Right lobe of liver (tissue), 6 donors: ENCODE data around the gene BANP. TPM values are rescaled to one million over a fixed set of nuclear protein-coding genes. Genes with fewer than 3 reads are reported as not detected.
"Not testable (repeated sequence)": the region's sequence is repeated elsewhere in the genome, so short reads cannot be mapped to it uniquely, and the experiment has no call there.

Experiments used
- ATAC-seq, 4 donors: fragments of 200-7000 bp; cut with Tn5 transposase; one replicate each; pipeline ENCODE4 v1.9.1; 2020; ENCODE audit warnings: mild to moderate bottlenecking in 4 of 4, moderate library complexity in 4 of 4
- DNase-seq, 3 donors: peaks; one replicate each; pipeline ENCODE4 v3.0.0-alpha.2; 2020
- H3K27ac ChIP-seq, 3 donors: fragments of 200-600 bp; one replicate each; pipeline ENCODE4 v1.8.0; 2022
- H3K27me3 ChIP-seq, 2 donors: fragments of 200-600 bp; one replicate each; pipeline ENCODE4 v1.8.0; 2022
- H3K36me3 ChIP-seq, 4 donors: fragments of 200-600 bp; sonication (generic) in 1 of 4; one replicate each; pipeline versions ENCODE4 v1.5.1 to v1.8.0; 2017 to 2022; ENCODE audit warnings: control low read depth in 1 of 4
- H3K4me1 ChIP-seq, 4 donors: fragments of 200-600 bp; sonication (generic) in 1 of 4; one replicate each; pipeline versions ENCODE4 v1.5.1 to v1.8.0; 2017 to 2022; ENCODE audit warnings: control low read depth in 1 of 4
- H3K4me3 ChIP-seq, 3 donors: fragments of 200-600 bp; one replicate each; pipeline ENCODE4 v1.8.0; 2022
- H3K9me3 ChIP-seq, 4 donors: fragments of 200-600 bp; sonication (generic) in 1 of 4; one replicate each; pipeline versions ENCODE4 v1.5.1 to v1.8.0; 2017 to 2022; ENCODE audit warnings: control low read depth in 1 of 4
- WGBS: methylation state at CpG from one replicate; pipeline ENCODE4 v1.1.6; 2018; ENCODE audit warnings: low coverage, low lambda C conversion rate; ENCODE audit not compliant: insufficient coverage; ENCODE audit errors: missing lambda C conversion rate; 5-methylcytosine and 5-hydroxymethylcytosine counted together
- intact Hi-C, 2 donors: fragments of 100-400 bp; cut with DNase I; formaldehyde crosslinking; loops; one replicate each; pipeline versions ENCODE4 v1.11.2 to v1.14.1; 2022
- total RNA-seq, 6 experiments: library from RNA; depleted of rRNA in 2 of 6; stranded (reverse); fragments of >200 nt in 2 of 6; fragmentation: NEBNext Ultra II Directional in 3 of 6; extraction: Animal tissue kit (Norgen Biotek cat#: 25700) in 3 of 6; gene quantifications; one replicate each; pipeline versions ENCODE4 v1.1.0 to v1.2.4, GENCODE V29; 2016 to 2023
- donor health status: DM: no; HTN: yes; CAD: no.
- donor health status: DM: no; HTN: no; CAD: no.
- donor health status: DM: no; HTN: no; CAD: no.
- donor health status: DM: no; HTN: yes; CAD: no.
- donor health status: DM: no; HTN: yes; CAD: no.

Gene BANP
- total RNA-seq, 6 experiments from 2014 or later, result 11.2 to 20.7 (median 18.8) TPM

- H3K27me3 ChIP-seq, intact Hi-C loops, H3K36me3 ChIP-seq, H3K9me3 ChIP-seq, H3K4me1 ChIP-seq, H3K4me3 ChIP-seq: not testable (repeated sequence)
- H3K27ac ChIP-seq, result peak overlapping the region in 2 of 3 donors; percentile 37 to 54
- DNase-seq (peak in 1 of 3 donors; percentile 57), ATAC-seq (peak; percentile 32 to 56 (median 46))
- 20% methylated on average over 2 of the region's 35 CpGs for WGBS
Observed at GRCh38 chr16:88091221-88091971, 140.2 kb downstream of the BANP start.

GRCh38 chr16:88091972-88092302 is 140.7 kb downstream of the BANP start:
- H3K4me3 ChIP-seq, H3K9me3 ChIP-seq, H3K4me1 ChIP-seq, intact Hi-C loops, H3K27me3 ChIP-seq, H3K36me3 ChIP-seq, H3K27ac ChIP-seq: not testable (repeated sequence)
- DNase-seq (peak in 1 of 3 donors; percentile 36), ATAC-seq (peak in 3 of 4 donors; percentile 30 to 54 (median 42))
- WGBS, result 40% methylated on average over 1 of the region's 9 CpGs

GRCh38 chr16:88092791-88093555 is 141.7 kb downstream of the BANP start:
- intact Hi-C loops, DNase-seq, ATAC-seq, H3K4me3 ChIP-seq, H3K9me3 ChIP-seq, H3K4me1 ChIP-seq, H3K27ac ChIP-seq, H3K36me3 ChIP-seq, H3K27me3 ChIP-seq: not testable (repeated sequence)
- 80% methylated on average over 1 of the region's 34 CpGs for WGBS

DNA sequence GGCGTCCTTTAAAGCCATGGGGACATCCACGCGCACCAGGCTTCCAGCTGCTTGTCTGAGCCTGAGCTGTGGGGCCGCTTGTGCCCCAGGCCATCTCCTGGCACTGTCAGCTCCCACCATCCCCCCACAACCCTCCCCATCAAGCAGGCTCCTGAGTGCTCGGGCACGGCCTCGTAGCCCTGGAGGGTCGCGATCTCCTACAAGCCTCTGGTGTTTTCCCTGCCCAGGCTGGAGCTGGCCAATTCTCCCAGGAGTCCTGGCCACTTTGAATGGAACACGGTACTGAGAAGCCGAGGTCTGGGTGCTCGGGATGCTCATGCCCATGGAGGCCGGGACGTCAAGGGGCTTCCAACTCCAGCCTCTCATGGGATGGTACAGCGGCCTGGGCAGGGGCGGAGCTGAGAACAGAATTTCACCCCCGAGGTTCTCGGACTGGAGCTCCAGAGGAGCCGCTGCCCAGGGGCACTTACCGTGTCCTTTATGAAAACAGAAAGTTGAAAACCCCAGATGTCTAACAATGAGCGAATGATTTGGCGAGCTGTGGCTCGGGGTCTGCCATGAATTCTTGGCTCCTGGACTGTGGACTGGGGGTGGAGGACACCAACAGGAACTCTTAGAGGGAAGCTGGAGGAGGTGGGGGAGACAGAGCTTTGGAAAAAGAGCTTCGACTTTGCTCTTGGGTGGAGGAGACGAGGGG is 142.5 kb downstream of the BANP start:
- H3K27ac ChIP-seq, H3K4me1 ChIP-seq, H3K9me3 ChIP-seq, H3K27me3 ChIP-seq, ATAC-seq, DNase-seq, intact Hi-C loops, H3K4me3 ChIP-seq, H3K36me3 ChIP-seq: not testable (repeated sequence)
- WGBS, result 78% methylated on average over 6 of the region's 25 CpGs

- ATAC-seq, H3K4me1 ChIP-seq, H3K4me3 ChIP-seq, H3K36me3 ChIP-seq, H3K27me3 ChIP-seq, H3K27ac ChIP-seq, intact Hi-C loops, H3K9me3 ChIP-seq, DNase-seq: not testable (repeated sequence)
- no CpG with 5 or more reads among the region's 17 CpGs for WGBS
Observed at GRCh38 chr16:88094253-88094575, 143.0 kb downstream of the BANP start.

- intact Hi-C loops, H3K9me3 ChIP-seq, DNase-seq, ATAC-seq, H3K4me1 ChIP-seq, H3K4me3 ChIP-seq, H3K36me3 ChIP-seq, H3K27me3 ChIP-seq, H3K27ac ChIP-seq: not testable (repeated sequence)
- no CpG with 5 or more reads among the region's 3 CpGs for WGBS
Observed at GRCh38 chr16:88094900-88095299, 143.7 kb downstream of the BANP start.

DNA sequence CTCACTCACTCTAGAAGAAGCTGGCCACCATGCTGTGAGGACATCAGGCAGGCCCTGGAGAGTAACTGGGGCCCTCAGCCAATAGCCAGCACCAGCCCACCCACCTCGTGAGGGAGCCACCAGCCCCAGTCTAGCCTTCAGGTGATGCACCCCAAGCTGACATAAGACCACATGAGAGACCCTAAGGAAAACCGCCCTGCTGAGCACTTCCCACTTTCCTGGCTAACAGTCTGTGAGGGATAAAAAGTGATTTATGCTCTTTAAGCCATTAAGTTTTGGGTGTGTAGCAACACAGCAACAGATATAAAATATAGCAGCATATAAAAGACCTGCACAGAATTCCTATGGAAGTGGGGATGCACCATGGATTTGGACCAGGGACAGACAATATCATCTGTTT is 145.4 kb downstream of the BANP start:
- H3K27me3 ChIP-seq, H3K9me3 ChIP-seq: not testable (repeated sequence)
- 64% methylated on average over 2 of the region's 2 CpGs for WGBS

DNA sequence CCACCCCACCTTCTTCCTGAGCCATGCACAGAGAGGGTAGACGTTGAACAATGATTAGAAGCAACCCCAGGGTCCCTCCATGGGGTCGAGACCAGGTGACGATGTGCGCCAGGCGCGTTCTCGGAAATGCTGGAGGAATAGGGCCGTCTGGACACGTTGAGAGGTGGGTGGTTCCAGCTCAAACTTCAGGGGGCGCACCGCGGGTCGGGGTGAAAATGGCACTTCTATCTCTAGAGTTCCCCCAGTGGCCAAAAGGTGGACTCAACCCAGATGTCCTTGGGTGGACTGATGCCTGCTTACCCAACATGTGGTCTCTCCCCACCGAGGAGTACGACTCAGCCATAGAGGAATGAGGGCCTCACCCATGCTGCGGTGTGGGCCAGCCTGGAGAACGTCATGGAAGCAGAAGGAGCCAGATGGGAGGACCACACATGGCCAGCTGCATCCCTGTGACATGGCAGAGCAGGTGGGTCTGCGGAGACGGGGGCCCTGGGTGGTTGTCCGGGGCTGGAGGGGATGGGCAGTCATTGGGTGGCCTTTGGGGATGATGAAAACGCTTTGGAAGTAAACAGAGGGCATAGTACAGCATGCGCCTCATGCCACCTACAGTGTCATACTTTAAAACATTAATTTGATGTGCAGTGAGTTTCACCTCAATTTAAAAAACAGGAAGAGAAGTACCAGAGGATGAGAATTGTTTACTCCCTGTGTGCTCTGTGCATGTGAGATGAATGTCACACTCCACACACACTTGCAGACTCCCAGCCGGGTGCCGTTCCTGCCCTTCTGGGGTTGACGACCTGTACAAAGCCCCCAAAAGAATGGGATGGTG is 147.7 kb downstream of the BANP start:
- H3K27ac ChIP-seq, ATAC-seq, intact Hi-C loops, H3K27me3 ChIP-seq, H3K4me1 ChIP-seq, H3K36me3 ChIP-seq, H3K9me3 ChIP-seq, DNase-seq, H3K4me3 ChIP-seq: not testable (repeated sequence)
- 71% methylated on average over 11 of the region's 25 CpGs for WGBS

More for the DNA sequence above, 145.4 kb downstream of the BANP start:
- ATAC-seq, H3K4me3 ChIP-seq, H3K27ac ChIP-seq, H3K4me1 ChIP-seq, DNase-seq, intact Hi-C loops, H3K36me3 ChIP-seq: not testable (repeated sequence)
